GM19099 (cell line): ENCODE measurements around the gene GRID2.

Experiments
- POLR2A ChIP-seq: IDR thresholded peaks from 3 replicates; pipeline ENCODE4 v1.6.1; 2011; ENCODE audit warnings: low read depth; ENCODE audit not compliant: insufficient read length; ENCODE audit errors: extremely low read depth

GRID2 gene

GRCh38 chr4:93031431-93032098, 727.8 kb downstream of the GRID2 start:
- no peak for TF ChIP-seq POLR2A

- no peak for TF ChIP-seq POLR2A
Measured at GRCh38 chr4:93042746-93043145, 739.0 kb downstream of the GRID2 start.

- no peak for TF ChIP-seq POLR2A
Measured at GRCh38 chr4:93053140-93053539, 749.4 kb downstream of the GRID2 start.

GRCh38 chr4:93061826-93062225, 758.1 kb downstream of the GRID2 start:
- TF ChIP-seq POLR2A = no peak

GRCh38 chr4:93063325-93063724, 759.6 kb downstream of the GRID2 start:
- no peak for TF ChIP-seq POLR2A

- TF ChIP-seq POLR2A = no peak
Measured at GRCh38 chr4:93065790-93066189, 762.0 kb downstream of the GRID2 start.

GRCh38 chr4:93066749-93067148, 763.0 kb downstream of the GRID2 start:
- no peak for TF ChIP-seq POLR2A

GRCh38 chr4:93072292-93072691, 768.5 kb downstream of the GRID2 start:
- no peak for TF ChIP-seq POLR2A

GRCh38 chr4:93080316-93080715, 776.5 kb downstream of the GRID2 start:
- TF ChIP-seq POLR2A = no peak

- TF ChIP-seq POLR2A = no peak
Measured at GRCh38 chr4:93084599-93085305, 781.0 kb downstream of the GRID2 start.

- TF ChIP-seq POLR2A = no peak
Measured at GRCh38 chr4:93086356-93086755, 782.6 kb downstream of the GRID2 start.

GRCh38 chr4:93092765-93093164, 789.0 kb downstream of the GRID2 start:
- no peak for TF ChIP-seq POLR2A

- no peak for TF ChIP-seq POLR2A
Measured at GRCh38 chr4:93103042-93103441, 799.3 kb downstream of the GRID2 start.

- no peak for TF ChIP-seq POLR2A
Measured at GRCh38 chr4:93116624-93117023, 812.9 kb downstream of the GRID2 start.

- no peak for TF ChIP-seq POLR2A
Measured at GRCh38 chr4:93127489-93127888, 823.7 kb downstream of the GRID2 start.

GRCh38 chr4:93132631-93133030, 828.9 kb downstream of the GRID2 start:
- no peak for TF ChIP-seq POLR2A

GRCh38 chr4:93139118-93139517, 835.4 kb downstream of the GRID2 start:
- no peak for TF ChIP-seq POLR2A

GRCh38 chr4:93143902-93144301, 840.1 kb downstream of the GRID2 start:
- no peak for TF ChIP-seq POLR2A

GRCh38 chr4:93144644-93145043, 840.9 kb downstream of the GRID2 start:
- TF ChIP-seq POLR2A = no peak
